Activated T-helper 17 cell treated with anti-CD3 and anti-CD28 coated beads, Interleukin-2, amount 50 U/mL, for 72 hours (primary cell): ENCODE data around the gene SRC. TPM values are rescaled to one million over a fixed set of nuclear protein-coding genes. Genes with fewer than 3 reads are reported as not detected.

ENCODE experiments used
- ATAC-seq: fragments of 150-1000 bp; cut with Tn5 transposase; replicated peaks from 2 replicates; pipeline ENCODE4 v1.10.0; 2021; ENCODE audit warnings: mild to moderate bottlenecking, moderate library complexity
- H3K27ac Mint-ChIP-seq: one replicate; pipeline ENCODE4 v1.8.0; 2022; ENCODE audit warnings: mixed read lengths
- H3K27me3 Mint-ChIP-seq: one replicate; pipeline ENCODE4 v1.8.0; 2022; ENCODE audit warnings: mixed read lengths
- H3K36me3 Mint-ChIP-seq: one replicate; pipeline ENCODE4 v1.8.0; 2022; ENCODE audit warnings: low read depth, mild to moderate bottlenecking, mixed read lengths
- H3K4me1 Mint-ChIP-seq: one replicate; pipeline ENCODE4 v1.8.0; 2022; ENCODE audit warnings: mixed read lengths
- H3K4me3 Mint-ChIP-seq: one replicate; pipeline ENCODE4 v1.8.0; 2022; ENCODE audit warnings: mild to moderate bottlenecking, mixed read lengths
- H3K9me3 Mint-ChIP-seq: one replicate; pipeline ENCODE4 v1.8.0; 2022; ENCODE audit warnings: mixed read lengths
- total RNA-seq, 2 donors: library from RNA; stranded (reverse); gene quantifications; one replicate each; pipeline ENCODE4 v1.2.3, GENCODE V29; 2022

SRC gene
- total RNA-seq, 2 donors from 2014 or later = 5.1 to 6.4 TPM

DNA sequence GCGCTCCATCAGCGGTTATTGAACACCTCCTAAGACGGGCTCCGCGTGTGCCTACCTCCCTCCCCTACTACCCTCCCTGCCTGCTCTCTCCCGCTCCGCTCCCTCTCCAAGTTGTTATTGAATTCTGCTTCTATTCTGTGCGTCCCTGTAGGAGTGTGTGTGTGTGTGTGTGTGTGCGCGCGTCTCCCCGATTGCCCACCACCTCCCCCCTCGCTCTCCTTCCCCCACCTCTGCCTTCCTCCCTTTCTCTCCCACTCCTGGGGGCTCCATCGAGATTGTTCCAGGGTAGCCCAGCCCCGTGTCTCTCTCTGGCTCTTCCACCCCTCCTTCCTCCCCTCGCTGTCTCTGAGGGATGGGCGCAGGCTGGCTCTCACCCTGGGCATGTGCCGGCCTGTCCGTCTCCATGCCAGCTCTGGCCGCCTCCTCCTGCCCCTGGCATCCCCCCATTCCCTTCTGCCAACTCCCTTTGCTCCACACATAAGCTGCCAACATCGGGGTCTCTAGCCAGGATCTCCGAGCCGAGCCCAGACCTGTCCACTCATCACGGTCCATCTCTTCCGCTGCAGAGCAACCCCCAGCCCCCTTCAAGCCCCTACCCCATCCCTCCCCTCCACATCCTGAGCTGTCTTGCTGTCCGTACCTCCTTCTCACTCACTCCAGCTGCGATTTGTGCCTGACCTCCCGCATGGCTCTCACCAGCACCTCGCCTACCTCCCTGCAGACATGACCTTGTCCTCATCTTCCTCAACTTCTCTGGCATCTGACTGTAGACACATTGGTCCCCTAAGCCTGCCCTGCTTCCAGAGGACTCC lies 68.5 kb downstream of the SRC start:
- H3K27ac Mint-ChIP-seq = no peak overlapping the region
- H3K9me3 Mint-ChIP-seq = no peaks in the 10 kb centered on the region

DNA sequence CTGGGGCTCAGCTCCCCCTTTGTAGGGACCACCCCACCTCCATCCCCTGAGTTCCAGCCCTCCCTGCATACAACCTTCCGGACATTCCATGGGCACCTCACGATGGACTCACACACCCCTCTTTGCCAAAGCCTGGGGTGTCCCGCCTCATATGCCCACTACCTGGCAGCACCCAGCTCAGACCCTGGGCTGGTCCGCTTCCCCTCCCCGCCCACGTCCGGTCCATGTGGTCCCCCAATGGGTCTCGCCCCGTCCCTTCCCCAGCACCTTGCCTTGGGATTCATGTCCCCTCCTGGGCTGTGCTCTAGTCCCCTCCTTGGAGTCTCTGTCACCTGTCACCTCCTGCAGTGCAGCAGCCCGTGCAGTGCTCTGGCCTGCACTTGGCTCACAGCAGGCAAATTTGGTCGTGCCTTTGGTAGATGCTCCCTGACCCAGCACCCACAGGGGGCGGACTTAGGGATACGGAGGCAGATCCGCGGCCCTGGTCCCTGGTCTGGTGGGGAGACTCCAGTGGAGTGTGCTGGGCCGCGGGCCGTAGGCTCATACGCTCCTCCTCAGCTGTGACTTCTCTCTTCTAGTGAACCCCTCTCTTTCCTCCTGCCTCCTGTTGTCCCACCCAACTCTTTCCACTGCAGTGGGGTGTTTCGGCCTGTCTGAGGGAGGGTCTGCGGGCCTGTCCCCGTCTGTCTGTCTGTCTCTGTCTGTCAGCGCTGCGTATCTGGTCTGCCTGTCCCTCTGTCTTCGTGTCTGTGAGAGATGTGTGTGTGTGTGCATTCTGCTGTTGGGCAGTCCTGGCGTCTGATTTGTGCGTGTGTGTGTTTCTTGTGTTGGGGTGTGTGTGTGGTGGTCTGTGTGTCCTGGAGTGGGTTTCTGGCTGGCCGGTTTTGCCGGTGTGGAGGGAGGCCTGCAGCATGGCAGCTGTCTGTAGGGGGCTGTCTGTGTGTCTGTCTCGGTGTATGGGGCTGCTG lies 69.5 kb downstream of the SRC start:
- no peaks in the 10 kb centered on the region for H3K4me1 Mint-ChIP-seq
- ATAC-seq = no peak
- no peaks in the 10 kb centered on the region for H3K9me3 Mint-ChIP-seq
- peaks cover 7% of the 10 kb centered on the region for H3K27me3 Mint-ChIP-seq
- no peak overlapping the region for H3K4me3 Mint-ChIP-seq
- no peak overlapping the region for H3K27ac Mint-ChIP-seq
- no peaks in the 10 kb centered on the region for H3K36me3 Mint-ChIP-seq

More for the DNA sequence above, 68.5 kb downstream of the SRC start:
- Mint-ChIP-seq H3K36me3 (no peaks in the 10 kb centered on the region), H3K4me3 (no peak overlapping the region), H3K27me3 (peaks cover 17% of the 10 kb centered on the region), H3K4me1 (peaks cover under 1% of the 10 kb centered on the region)
- no peak for ATAC-seq

DNA sequence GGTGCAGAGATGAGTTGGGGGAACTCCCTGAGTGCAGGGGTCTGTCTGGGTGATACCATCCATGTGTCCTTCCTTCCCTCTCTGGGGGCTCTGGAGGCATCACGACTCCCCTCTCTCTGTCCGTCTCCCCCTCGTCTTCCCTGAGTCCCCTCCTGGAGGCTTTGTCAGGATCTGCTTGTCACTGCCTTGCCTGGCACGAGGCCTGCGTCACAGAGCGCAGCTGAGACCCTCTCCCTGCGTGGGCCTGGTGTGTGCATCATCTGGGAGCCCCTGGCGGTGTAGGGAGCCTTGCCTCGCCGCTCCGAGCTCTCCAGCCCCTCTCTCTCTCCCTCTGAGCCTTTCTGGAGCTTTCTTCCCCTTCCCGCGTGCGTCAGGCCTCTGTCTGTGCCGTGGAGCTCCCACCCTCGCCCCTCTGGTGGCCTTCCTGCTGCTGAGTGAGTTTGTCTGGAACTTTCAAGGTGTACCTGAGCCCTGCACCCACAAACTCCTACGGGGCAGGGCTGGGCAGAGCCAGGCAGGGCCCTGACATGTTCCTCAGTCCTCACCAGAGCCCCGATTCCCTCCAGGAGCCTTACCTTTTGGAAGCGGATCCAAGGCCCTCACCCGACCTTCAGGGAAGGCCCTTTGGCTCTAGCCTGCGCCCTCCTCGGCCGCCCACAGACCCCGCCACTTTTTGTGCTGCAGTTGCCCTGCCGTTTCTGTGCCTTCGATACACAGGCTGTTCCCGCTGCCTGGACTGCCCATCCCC lies 70.3 kb downstream of the SRC start:
- Mint-ChIP-seq H3K4me1 (no peaks in the 10 kb centered on the region), H3K36me3 (no peaks in the 10 kb centered on the region), H3K9me3 (no peaks in the 10 kb centered on the region), H3K27me3 (peaks cover 16% of the 10 kb centered on the region), H3K27ac (no peak overlapping the region), H3K4me3 (no peak overlapping the region)
- ATAC-seq = no peak

DNA sequence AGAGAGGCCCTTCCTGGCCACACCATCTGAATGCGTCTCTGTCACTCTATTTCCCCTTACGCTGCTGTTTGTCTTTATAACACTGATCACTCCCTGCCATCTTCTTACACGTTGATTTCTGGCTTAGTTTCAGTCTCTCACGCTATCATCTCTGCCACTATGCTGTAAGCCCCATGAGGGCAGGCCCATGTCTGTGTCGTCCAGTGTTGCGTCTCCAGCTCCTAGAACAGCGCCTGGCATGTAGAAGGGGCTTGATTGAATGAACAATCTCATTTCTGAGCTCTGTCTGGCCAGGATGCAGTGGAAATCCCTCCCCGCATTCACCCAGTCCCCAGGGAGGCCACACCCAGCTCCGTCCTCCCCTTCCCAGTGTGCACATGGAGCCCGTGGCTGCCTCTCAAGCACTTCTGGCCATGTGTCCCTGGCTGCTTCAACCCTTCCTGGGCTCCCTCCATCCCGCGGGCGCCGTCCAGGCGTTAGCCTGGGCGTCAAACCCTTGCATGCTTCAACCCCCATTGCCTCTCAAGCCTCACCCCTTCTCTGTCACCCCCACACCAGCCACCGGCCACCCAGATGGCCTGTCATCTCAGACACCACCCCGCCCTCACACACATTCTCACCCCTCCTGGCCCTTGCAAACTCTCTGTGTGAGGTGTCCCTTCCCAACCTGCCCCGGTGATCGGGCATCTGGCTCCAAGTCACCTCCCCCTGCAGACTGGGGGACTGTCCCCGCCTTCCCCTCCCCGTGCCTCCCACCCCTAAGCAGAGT lies 71.1 kb downstream of the SRC start:
- Mint-ChIP-seq H3K27me3 (peaks cover 20% of the 10 kb centered on the region), H3K27ac (no peak overlapping the region), H3K4me3 (no peak overlapping the region), H3K36me3 (no peaks in the 10 kb centered on the region), H3K4me1 (no peaks in the 10 kb centered on the region), H3K9me3 (no peaks in the 10 kb centered on the region)
- no peak for ATAC-seq

DNA sequence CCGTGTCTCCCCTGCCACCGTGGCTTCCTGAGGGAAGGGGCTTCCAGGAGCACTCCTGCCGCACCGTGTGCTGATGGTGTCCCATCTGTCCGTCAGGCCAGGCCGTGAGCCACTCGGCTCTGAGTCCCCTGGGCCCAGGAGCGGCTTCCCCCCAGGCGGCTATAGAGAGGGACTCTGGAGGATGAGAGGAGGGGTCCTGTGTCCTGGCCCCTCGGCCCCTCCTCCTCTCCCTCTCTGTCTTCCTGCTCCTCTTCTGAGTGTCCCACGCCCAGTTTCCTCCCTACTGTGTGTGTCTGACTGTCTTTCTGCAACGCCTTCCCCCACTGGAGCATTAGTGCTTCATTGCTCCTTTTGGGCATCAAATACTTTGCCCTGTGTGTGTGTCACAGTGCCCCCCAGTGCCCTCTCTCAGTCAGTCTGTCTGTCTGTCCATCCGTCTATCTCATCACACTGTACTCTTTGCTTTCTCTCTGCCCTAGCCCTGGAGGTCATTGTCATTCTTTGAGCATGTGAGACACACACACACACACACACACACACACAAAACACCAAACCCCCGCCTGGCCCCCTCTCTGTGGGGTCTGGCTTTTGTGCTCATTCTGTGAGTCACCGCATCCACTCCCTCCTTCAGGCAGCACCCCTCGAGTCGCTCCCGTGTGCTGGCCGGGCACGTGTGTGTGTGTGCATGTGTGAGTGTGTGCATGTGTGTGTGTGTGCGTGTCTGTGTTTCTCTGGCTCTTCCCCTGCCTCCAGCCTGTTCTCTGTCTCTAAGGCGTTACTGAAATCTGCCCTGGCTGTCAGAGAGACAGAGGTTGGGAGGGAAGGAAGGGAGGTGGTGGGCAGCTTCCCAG lies 71.9 kb downstream of the SRC start:
- Mint-ChIP-seq H3K4me3 (no peak overlapping the region), H3K4me1 (no peaks in the 10 kb centered on the region), H3K27ac (no peak overlapping the region), H3K27me3 (peaks cover 23% of the 10 kb centered on the region), H3K36me3 (no peaks in the 10 kb centered on the region), H3K9me3 (no peaks in the 10 kb centered on the region)
- no peak for ATAC-seq

DNA sequence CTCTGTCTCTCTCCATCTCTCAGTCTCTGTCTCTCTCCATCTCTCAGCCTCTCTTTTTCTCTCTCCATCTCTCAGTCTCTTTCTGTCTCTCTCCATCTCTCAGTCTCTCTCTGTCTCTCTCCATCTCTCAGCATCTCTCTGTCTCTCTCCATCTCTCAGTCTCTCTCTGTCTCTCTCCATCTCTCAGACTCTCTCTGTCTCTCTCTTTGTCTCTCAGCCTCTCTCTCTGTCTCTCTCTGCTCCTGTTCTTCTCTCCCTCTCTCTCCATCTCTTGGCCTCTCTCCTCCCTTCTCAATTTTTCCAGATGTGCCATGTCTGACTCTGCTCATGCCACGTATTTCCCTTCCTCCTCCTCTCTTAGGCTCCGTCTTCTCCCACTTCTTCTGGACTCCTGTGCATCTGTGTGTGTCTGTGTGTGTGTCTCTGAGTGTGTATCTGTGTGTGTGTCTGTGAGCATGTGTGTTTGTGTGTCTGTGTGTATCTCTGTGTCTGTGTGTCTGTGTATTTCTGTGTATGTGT lies 72.7 kb downstream of the SRC start:
- no peak overlapping the region for H3K27ac Mint-ChIP-seq
- H3K9me3 Mint-ChIP-seq = no peaks in the 10 kb centered on the region
- H3K36me3 Mint-ChIP-seq = no peaks in the 10 kb centered on the region
- no peak overlapping the region for H3K4me3 Mint-ChIP-seq
- H3K4me1 Mint-ChIP-seq = no peaks in the 10 kb centered on the region
- no peak for ATAC-seq
- peaks cover 23% of the 10 kb centered on the region for H3K27me3 Mint-ChIP-seq

DNA sequence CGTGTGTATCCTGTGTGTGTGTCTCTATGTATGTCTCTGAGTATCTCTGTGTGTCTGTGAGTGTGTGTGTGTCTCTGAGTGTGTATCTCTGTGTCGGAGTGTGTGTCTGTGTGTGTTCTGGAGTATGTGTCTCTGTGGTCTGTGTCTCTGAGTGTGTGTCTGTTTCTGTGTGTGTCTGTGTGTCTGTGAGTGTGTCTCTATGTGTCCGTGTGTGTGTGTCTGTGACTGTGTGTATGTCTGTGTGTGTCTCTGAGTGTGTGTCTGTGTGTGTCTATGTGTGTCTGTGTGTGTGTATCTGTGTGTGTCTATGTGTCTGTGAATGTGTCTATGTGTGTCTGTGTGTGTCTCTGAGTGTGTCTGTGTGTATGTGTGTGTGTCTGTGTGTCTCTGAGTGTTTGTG lies 73.4 kb downstream of the SRC start:
- Mint-ChIP-seq H3K9me3 (no peaks in the 10 kb centered on the region), H3K4me3 (no peak overlapping the region), H3K27ac (no peak overlapping the region), H3K4me1 (no peaks in the 10 kb centered on the region), H3K36me3 (no peaks in the 10 kb centered on the region), H3K27me3 (peaks cover 26% of the 10 kb centered on the region)
- no peak for ATAC-seq

DNA sequence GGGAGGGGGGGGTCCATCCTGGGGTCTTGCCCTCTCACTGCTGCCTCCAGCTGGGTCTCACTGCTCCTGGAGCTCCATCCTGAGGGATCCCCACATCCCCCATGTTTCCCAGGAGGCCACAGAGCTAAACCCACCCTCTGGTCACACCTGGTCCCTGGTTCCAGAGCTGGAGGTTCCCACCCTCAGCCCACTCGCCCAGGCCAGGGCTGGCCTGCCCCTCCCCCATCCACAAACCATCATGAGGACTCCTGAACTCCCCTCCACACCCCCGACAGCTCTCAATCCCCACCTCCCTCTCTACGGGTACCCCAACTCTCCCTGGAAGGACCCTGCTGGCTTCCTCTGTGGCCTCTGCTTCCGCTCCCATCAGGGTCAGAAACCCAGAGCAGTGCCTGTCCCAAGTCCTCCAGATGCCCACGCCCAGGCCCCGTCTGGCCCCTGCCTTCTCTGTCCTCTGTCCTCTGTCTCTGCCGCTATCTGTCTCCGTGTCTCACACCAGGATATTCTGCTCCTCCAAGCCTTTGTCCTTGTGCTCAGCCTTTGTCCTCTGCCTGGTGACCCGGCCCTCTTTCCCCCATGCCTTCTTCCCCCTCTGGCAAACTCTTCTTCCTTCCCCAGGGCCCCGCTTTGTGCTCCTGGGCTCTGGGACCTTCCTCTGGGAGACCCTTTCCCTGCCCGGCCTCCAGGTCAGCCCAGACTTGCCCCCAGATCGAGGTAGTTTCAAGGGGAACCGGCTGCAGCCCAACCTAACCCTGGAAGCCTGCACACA lies 74.0 kb downstream of the SRC start:
- ATAC-seq = no peak
- no peak overlapping the region for H3K27ac Mint-ChIP-seq
- H3K27me3 Mint-ChIP-seq = peaks cover 32% of the 10 kb centered on the region
- H3K4me3 Mint-ChIP-seq = no peak overlapping the region
- no peaks in the 10 kb centered on the region for H3K9me3 Mint-ChIP-seq
- H3K36me3 Mint-ChIP-seq = no peaks in the 10 kb centered on the region
- no peaks in the 10 kb centered on the region for H3K4me1 Mint-ChIP-seq

DNA sequence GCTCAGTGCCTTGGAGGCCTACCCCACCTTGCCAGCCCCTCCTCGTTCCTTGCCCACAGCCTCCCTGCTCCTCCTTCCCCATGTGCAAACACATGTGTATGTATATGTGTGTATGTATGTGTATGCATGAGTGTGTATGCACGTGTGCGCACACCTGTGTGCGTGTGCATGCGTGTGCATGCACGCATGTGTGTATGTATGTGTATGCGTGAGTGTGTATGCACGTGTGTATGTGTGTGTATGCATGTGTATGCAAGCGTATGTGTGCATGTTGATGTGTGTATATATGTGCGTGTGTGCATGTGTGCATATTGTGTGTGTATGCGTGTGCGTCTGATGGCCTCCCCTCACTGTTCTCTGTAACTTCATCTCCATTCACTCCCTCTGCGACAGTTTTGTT lies 74.7 kb downstream of the SRC start:
- Mint-ChIP-seq H3K36me3 (no peaks in the 10 kb centered on the region), H3K9me3 (no peaks in the 10 kb centered on the region), H3K4me1 (no peaks in the 10 kb centered on the region), H3K27me3 (peaks cover 35% of the 10 kb centered on the region), H3K27ac (no peak overlapping the region), H3K4me3 (no peak overlapping the region)
- ATAC-seq = no peak

DNA sequence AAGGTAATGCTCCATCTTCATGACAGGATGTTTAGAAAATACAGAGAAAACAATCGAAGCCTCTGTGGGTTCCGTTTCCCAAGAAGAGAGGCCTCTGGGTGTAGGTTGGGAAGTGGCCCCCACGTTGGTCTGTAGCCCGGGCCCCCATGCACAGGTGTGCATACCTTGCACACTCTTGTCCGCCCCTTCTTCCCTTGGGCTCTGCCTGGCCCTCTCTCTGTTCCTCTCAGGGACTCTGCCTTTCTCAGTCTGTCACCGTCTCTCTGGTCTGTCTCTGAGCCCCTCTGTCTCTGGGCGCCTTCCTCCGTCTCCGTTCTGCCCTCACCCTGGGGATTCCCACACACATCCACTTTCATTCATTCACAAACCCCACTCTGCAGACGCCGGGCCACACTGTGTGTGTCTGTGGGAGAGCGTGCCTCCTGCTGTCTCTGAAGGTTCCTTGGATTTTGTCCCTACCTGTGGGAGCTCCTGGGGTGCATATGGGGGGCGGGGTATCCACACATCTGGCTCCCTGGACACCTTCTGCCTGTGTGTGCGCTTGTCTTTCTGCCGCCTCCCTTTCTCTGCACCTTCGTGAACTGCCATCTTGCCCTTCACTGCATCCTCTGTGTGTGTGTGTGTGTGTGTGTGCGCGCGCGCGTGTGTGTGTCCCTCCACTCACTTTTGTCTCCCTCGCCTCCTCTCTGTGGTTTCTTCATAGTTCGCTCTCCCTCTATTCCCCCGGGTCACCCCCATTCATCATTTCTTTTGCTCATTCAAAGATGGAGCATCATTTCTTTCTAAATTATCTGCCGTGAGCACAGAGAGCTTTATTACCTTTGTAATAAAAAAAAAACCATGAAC lies 75.3 kb downstream of the SRC start:
- no peaks in the 10 kb centered on the region for H3K4me1 Mint-ChIP-seq
- H3K4me3 Mint-ChIP-seq = no peak overlapping the region
- no peaks in the 10 kb centered on the region for H3K36me3 Mint-ChIP-seq
- no peak overlapping the region for H3K27ac Mint-ChIP-seq
- no peaks in the 10 kb centered on the region for H3K9me3 Mint-ChIP-seq
- H3K27me3 Mint-ChIP-seq = peaks cover 33% of the 10 kb centered on the region
- ATAC-seq = no peak

DNA sequence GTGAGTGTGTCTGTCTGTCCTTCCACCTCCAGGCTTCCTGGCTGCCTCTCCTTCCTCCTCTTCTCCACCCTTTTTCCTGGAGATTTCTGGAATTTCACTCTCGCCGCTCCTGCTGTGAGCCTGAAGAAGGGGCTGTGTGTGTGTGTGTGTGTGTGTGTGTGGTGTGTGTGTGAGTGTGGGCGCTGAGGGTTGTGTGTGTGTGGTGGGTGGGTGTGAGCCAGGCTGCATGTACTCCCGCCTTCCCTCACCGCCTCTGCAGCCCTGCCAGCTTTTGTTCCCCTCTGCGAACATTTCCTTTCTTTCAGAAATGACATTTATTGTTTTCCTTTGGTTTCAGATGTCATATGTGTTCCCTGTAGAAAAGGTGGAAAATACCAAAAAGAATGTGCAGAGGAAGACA lies 76.0 kb downstream of the SRC start:
- Mint-ChIP-seq H3K27me3 (peaks cover 29% of the 10 kb centered on the region), H3K27ac (no peak overlapping the region), H3K9me3 (no peaks in the 10 kb centered on the region), H3K36me3 (no peaks in the 10 kb centered on the region), H3K4me1 (no peaks in the 10 kb centered on the region), H3K4me3 (no peak overlapping the region)
- ATAC-seq = no peak

DNA sequence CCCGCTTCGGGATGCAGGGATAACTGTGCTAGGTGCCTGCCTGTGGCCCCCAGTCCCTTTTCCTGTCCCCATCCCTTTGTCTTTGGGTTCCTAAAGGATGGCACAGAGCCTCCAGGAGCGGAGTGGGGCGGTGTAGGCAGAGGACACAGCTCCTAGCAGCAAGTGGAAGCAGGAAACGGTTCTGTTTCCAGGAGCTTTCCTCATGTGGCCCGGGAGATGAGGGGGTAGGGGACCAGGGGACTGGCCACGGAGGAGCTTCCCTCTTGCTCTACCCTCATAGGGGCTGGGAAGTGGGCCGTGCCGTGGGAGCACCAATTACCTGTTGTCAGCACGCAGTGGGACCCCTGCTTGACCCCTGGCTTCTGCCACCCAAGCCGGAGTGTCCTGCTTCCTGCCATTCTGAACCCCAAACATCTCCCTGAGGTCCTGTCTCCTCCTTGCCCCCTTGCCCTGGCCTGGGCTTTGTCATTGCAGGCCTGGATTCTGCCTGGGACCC lies 76.9 kb downstream of the SRC start:
- Mint-ChIP-seq H3K4me3 (no peak overlapping the region), H3K27me3 (peaks cover 29% of the 10 kb centered on the region), H3K9me3 (no peaks in the 10 kb centered on the region), H3K4me1 (no peaks in the 10 kb centered on the region), H3K36me3 (no peaks in the 10 kb centered on the region), H3K27ac (no peak overlapping the region)
- ATAC-seq = no peak
